ENCODE measurements around the gene ZFP36L2. TPM values are rescaled to one million over a fixed set of nuclear protein-coding genes. Genes with fewer than 3 reads are reported as not detected.

Gene ZFP36L2
- total and polyA plus RNA-seq, 9 of the 15 experiments (the other 6 are each of a cell fraction or from before 2014, with no cell fraction given): 4.1 to 60.6 (median 20.3) TPM

- TF ChIP-seq CLOCK (CRISPR knock-in tag; IDR thresholded peaks at IDR 0.05; ENCODE audit: borderline replicate concordance): no peak
- no peak for TF ChIP-seq BRCA1 (IDR thresholded peaks at IDR 0.05)
- TF ChIP-seq BRCA1 (CRISPR knock-in tag; IDR thresholded peaks at IDR 0.05): no peak
- peak; percentile 74; the same call in 1 of the 2 replicates for TF ChIP-seq KAT7 (CRISPR knock-in tag; IDR thresholded peaks at IDR 0.05; ENCODE audit: borderline replicate concordance)
- no peak for TF ChIP-seq ZNF644 (tag; IDR thresholded peaks at IDR 0.05; ENCODE audit: low read depth)
- TF ChIP-seq ZNF436 (CRISPR knock-in tag; IDR thresholded peaks at IDR 0.05): no peak
- peak; percentile 18; the same call in 1 of the 2 replicates for TF ChIP-seq ZBTB12 (CRISPR knock-in tag; IDR thresholded peaks at IDR 0.05)
- no peak for TF ChIP-seq THRA (IDR thresholded peaks at IDR 0.05)
- TF ChIP-seq ZNF764 (CRISPR knock-in tag; IDR thresholded peaks at IDR 0.05; ENCODE audit: low read depth): no peak
- TF ChIP-seq ASH1L (IDR thresholded peaks at IDR 0.05; ENCODE audit: borderline replicate concordance, low read depth, partially characterized antibody): no peak
- TF ChIP-seq ZNF609 (CRISPR knock-in tag; IDR thresholded peaks at IDR 0.05; ENCODE audit: borderline replicate concordance): peak; percentile 94; the same call in 1 of the 2 replicates
- TF ChIP-seq ZNF57 (CRISPR knock-in tag; IDR thresholded peaks at IDR 0.05): no peak
- peak; percentile 14; the same call in 1 of the 2 replicates for TF ChIP-seq KLF6 (CRISPR knock-in tag; IDR thresholded peaks at IDR 0.05; ENCODE audit: borderline replicate concordance)
- TF ChIP-seq HDGF (IDR thresholded peaks at IDR 0.05): peak; percentile 79; the same call in 1 of the 2 replicates
- TF ChIP-seq, protein P1, sequence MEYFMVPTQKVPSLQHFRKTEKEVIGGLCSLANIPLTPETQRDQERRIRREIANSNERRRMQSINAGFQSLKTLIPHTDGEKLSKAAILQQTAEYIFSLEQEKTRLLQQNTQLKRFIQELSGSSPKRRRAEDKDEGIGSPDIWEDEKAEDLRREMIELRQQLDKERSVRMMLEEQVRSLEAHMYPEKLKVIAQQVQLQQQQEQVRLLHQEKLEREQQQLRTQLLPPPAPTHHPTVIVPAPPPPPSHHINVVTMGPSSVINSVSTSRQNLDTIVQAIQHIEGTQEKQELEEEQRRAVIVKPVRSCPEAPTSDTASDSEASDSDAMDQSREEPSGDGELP (CRISPR knock-in tag; IDR thresholded peaks at IDR 0.05; ENCODE audit: borderline replicate concordance): peak; percentile 84
Measured at GRCh38 chr2:43210467-43211303, 15.7 kb downstream of the ZFP36L2 start (continued).

Measured in K562 (cell line).